ENCODE results near the gene KIF24.

GRCh38 chr9:34347800-34348158 lies 18.7 kb upstream of the KIF24 start:
- no peak for TF ChIP-seq SIN3A (IDR thresholded peaks at IDR 0.05; ENCODE audit: borderline replicate concordance, insufficient read depth, low read length)
- TF ChIP-seq REST (IDR thresholded peaks at IDR 0.05; ENCODE audit: insufficient read depth in 1 of 2, low read depth in 2 of 2, low read length in 2 of 2), result no peak
- no peak for TF ChIP-seq POLR2AphosphoS5 (IDR thresholded peaks at IDR 0.05; ENCODE audit: low read depth, low read length)
- TF ChIP-seq TAF1 (IDR thresholded peaks at IDR 0.05; ENCODE audit: borderline replicate concordance, insufficient read depth, low read length), result no peak
- no peak for TF ChIP-seq FOXP2 (optimal IDR thresholded peaks at IDR 0.05; ENCODE audit: borderline replicate concordance, extremely low read depth, extremely low read length, insufficient read depth)

Data from PFSK-1 (cell line).